GM13977 (cell line): ENCODE results near the gene GPRIN2.

Source experiments
- DNase-seq: peaks from one replicate; pipeline ENCODE4 v3.0.0; 2012; ENCODE audit warnings: low spot score
- in situ Hi-C: fragments of 300-500 bp; cut with MboI; formaldehyde crosslinking; loops from one replicate; pipeline ENCODE4 v1.12.0; 2022; ENCODE audit warnings: low sequenced_read_pairs, low pct_unique_long_range_greater_than_20kb, mixed read lengths, inconsistent platforms; ENCODE audit not compliant: unreplicated experiment
- TF ChIP-seq, protein P1 (sequence below): IDR thresholded peaks from 2 replicates; pipeline ENCODE4 v1.5.1; 2012; ENCODE audit warnings: mild to moderate bottlenecking, control low read depth; ENCODE audit not compliant: insufficient read depth; ENCODE audit errors: extremely low read depth, missing control alignments

The GPRIN2 gene

GRCh38 chr10:46553238-46554049, 3.0 kb downstream of the GPRIN2 start:
- no peak for DNase-seq
- TF ChIP-seq, protein P1, sequence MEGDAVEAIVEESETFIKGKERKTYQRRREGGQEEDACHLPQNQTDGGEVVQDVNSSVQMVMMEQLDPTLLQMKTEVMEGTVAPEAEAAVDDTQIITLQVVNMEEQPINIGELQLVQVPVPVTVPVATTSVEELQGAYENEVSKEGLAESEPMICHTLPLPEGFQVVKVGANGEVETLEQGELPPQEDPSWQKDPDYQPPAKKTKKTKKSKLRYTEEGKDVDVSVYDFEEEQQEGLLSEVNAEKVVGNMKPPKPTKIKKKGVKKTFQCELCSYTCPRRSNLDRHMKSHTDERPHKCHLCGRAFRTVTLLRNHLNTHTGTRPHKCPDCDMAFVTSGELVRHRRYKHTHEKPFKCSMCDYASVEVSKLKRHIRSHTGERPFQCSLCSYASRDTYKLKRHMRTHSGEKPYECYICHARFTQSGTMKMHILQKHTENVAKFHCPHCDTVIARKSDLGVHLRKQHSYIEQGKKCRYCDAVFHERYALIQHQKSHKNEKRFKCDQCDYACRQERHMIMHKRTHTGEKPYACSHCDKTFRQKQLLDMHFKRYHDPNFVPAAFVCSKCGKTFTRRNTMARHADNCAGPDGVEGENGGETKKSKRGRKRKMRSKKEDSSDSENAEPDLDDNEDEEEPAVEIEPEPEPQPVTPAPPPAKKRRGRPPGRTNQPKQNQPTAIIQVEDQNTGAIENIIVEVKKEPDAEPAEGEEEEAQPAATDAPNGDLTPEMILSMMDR, result no peak
- in situ Hi-C loops, result no loop called here

GRCh38 chr10:46552526-46553237, 3.8 kb downstream of the GPRIN2 start:
- in situ Hi-C loops, result no loop called here

GRCh38 chr10:46551701-46552525, 4.5 kb downstream of the GPRIN2 start:
- no peak for DNase-seq
- in situ Hi-C loops, result no loop called here
- TF ChIP-seq, protein P1, result no peak

More at GRCh38 chr10:46552526-46553237, 3.8 kb downstream of the GPRIN2 start:
- DNase-seq, result no peak
- TF ChIP-seq, protein P1, result no peak

- TF ChIP-seq, protein P1, result no peak
- in situ Hi-C loops, result no loop called here
- no peak for DNase-seq
These were observed 5.4 kb downstream of the GPRIN2 start for GRCh38 chr10:46550795-46551700.

GRCh38 chr10:46550076-46550790, 6.2 kb downstream of the GPRIN2 start:
- TF ChIP-seq, protein P1, result no peak
- DNase-seq, result no peak

More at GRCh38 chr10:46550076-46550790, 6.2 kb downstream of the GPRIN2 start:
- in situ Hi-C loops, result no loop called here
